ENCODE measurements around the gene PIERCE2.

GRCh38 chr15:55408012-55408928, at the start of gene PIERCE2, which contains the start of gene CCPG1:
- TF ChIP-seq CREB1 (IDR thresholded peaks at IDR 0.05; ENCODE audit: low read depth) (peak; percentile 62), EGR1 (IDR thresholded peaks at IDR 0.05) (no peak), REST (IDR thresholded peaks at IDR 0.05; ENCODE audit: low read depth) (no peak), TCF12 (IDR thresholded peaks at IDR 0.05; ENCODE audit: low read depth) (peak; percentile 48; the same call in 1 of the 2 replicates), CEBPB (IDR thresholded peaks at IDR 0.05) (no peak), TAF1 (IDR thresholded peaks at IDR 0.05; ENCODE audit: low read depth) (peak; percentile 71), USF1 (IDR thresholded peaks at IDR 0.05) (peak; percentile 50)

Measured in Ishikawa (cell line).